Loucy (cell line): ENCODE measurements around the gene ADRA1B.

Source experiments
- H2AFZ ChIP-seq: fragments of 200-600 bp; sonication (generic); 2 replicates; pipeline ENCODE4 v1.6.0; 2016; ENCODE audit warnings: antibody characterized with exemption, mild to moderate bottlenecking, low read length, moderate library complexity
- H3F3A ChIP-seq: fragments of 200-600 bp; 2 replicates; pipeline ENCODE4 v1.6.0; 2016; ENCODE audit warnings: antibody characterized with exemption, low read depth, mild to moderate bottlenecking
- H3K27me3 ChIP-seq: fragments of 200-600 bp; sonication (generic); 2 replicates; pipeline ENCODE4 v1.6.1; 2014; ENCODE audit warnings: low read length, mild to moderate bottlenecking; ENCODE audit not compliant: insufficient read depth, poor library complexity, severe bottlenecking
- H3K36me3 ChIP-seq: fragments of 200-600 bp; sonication (generic); 2 replicates; pipeline ENCODE4 v1.6.1; 2016; ENCODE audit warnings: low read length; ENCODE audit not compliant: insufficient read depth
- H3K4me1 ChIP-seq: fragments of 200-600 bp; sonication (generic); 2 replicates; pipeline ENCODE4 v1.5.1; 2014; ENCODE audit warnings: low read length, mild to moderate bottlenecking; ENCODE audit not compliant: insufficient read depth, poor library complexity, severe bottlenecking
- H3K4me2 ChIP-seq: fragments of 200-600 bp; sonication (generic); 2 replicates; pipeline ENCODE4 v1.6.0; 2014; ENCODE audit warnings: antibody characterized with exemption, low read length, low read depth, mild to moderate bottlenecking; ENCODE audit not compliant: poor library complexity, severe bottlenecking
- H3K4me3 ChIP-seq: fragments of 200-600 bp; sonication (generic); 2 replicates; pipeline ENCODE4 v1.5.1; 2014; ENCODE audit warnings: low read length, mild to moderate bottlenecking, mixed read lengths; ENCODE audit not compliant: poor library complexity, severe bottlenecking
- H3K79me2 ChIP-seq: fragments of 200-600 bp; sonication (generic); 2 replicates; pipeline ENCODE4 v1.6.1; 2014; ENCODE audit warnings: low read length; ENCODE audit not compliant: insufficient read depth
- H3K9ac ChIP-seq: fragments of 200-600 bp; sonication (generic); 2 replicates; pipeline ENCODE4 v1.6.0; 2014; ENCODE audit warnings: mild to moderate bottlenecking, low read depth, low read length, moderate library complexity; ENCODE audit not compliant: poor library complexity, severe bottlenecking
- H3K9me2 ChIP-seq: fragments of 200-600 bp; sonication (generic); replicated peaks from 2 replicates; pipeline ENCODE4 v1.6.1; 2016; ENCODE audit warnings: low read depth, low read length, mixed read lengths
- H3K9me3 ChIP-seq: fragments of 200-600 bp; sonication (generic); 2 replicates; pipeline ENCODE4 v1.6.1; 2014; ENCODE audit warnings: mild to moderate bottlenecking, antibody characterized with exemption, low read length, low read depth; ENCODE audit not compliant: insufficient read depth
- H4K20me1 ChIP-seq: fragments of 200-600 bp; sonication (generic); 2 replicates; pipeline ENCODE4 v1.6.0; 2014; ENCODE audit warnings: antibody characterized with exemption, low read length, mild to moderate bottlenecking; ENCODE audit not compliant: insufficient read depth, poor library complexity, severe bottlenecking
- CTCF ChIP-seq: fragments of 200-600 bp; sonication (generic); conservative IDR thresholded peaks from 2 replicates; pipeline ENCODE4 v1.5.1; 2014; ENCODE audit warnings: mild to moderate bottlenecking, antibody characterized with exemption, low read length
- EZH2phosphoT487 ChIP-seq: fragments of 200-600 bp; IDR thresholded peaks from 2 replicates; pipeline ENCODE4 v1.6.1; 2018; ENCODE audit warnings: antibody characterized with exemption, mild to moderate bottlenecking, moderate library complexity, borderline replicate concordance

Gene ADRA1B

DNA sequence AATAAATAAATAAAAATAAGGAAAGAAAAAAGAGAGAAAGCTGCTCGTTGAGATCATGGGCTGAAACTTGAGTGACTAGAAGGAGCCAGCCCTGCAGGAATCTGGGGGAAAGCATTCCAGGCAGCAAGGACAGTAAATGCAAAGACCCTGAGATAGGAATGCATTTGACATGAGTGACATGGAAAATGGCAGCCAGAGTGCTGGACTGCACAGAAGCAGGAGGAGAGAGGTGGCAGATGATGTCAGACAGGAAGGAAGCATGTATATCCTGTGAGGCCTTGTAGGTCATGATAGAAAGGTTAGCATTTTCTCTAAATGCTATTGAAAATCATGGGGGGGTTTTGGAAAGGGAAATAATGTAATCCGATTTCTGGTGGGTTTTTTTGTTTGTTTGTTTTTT is 29.1 kb downstream of the ADRA1B start:
- no peaks in the 10 kb centered on the region for H3K36me3 ChIP-seq
- no peaks in the 10 kb centered on the region for H3K9me2 ChIP-seq
- no peak overlapping the region for H2AFZ ChIP-seq
- no peak overlapping the region for H3K4me3 ChIP-seq
- no peak overlapping the region for H3K4me2 ChIP-seq
- TF ChIP-seq EZH2phosphoT487 (no peak), CTCF (no peak)
- no peaks in the 10 kb centered on the region for H3K79me2 ChIP-seq
- H3F3A ChIP-seq, result no peaks in the 10 kb centered on the region
- no peaks in the 10 kb centered on the region for H3K27me3 ChIP-seq
- no peaks in the 10 kb centered on the region for H4K20me1 ChIP-seq
- H3K9me3 ChIP-seq, result no peaks in the 10 kb centered on the region
- no peak overlapping the region for H3K9ac ChIP-seq
- H3K4me1 ChIP-seq, result no peaks in the 10 kb centered on the region

GRCh38 chr5:159947708-159948358 is 31.6 kb downstream of the ADRA1B start:
- Histone ChIP-seq H3K79me2 (no peaks in the 10 kb centered on the region), H3K27me3 (no peaks in the 10 kb centered on the region), H3K9me2 (no peaks in the 10 kb centered on the region), H3K4me3 (no peak overlapping the region), H2AFZ (no peak overlapping the region), H3K9ac (no peak overlapping the region), H3K4me1 (no peaks in the 10 kb centered on the region), H3K4me2 (no peak overlapping the region), H3K9me3 (no peaks in the 10 kb centered on the region), H4K20me1 (no peaks in the 10 kb centered on the region), H3K36me3 (no peaks in the 10 kb centered on the region), H3F3A (no peaks in the 10 kb centered on the region)
- TF ChIP-seq CTCF (no peak), EZH2phosphoT487 (no peak)

GRCh38 chr5:159951387-159951786 is 35.1 kb downstream of the ADRA1B start:
- Histone ChIP-seq H3K4me2 (no peak overlapping the region), H3K4me1 (no peaks in the 10 kb centered on the region), H3K4me3 (no peak overlapping the region), H4K20me1 (no peaks in the 10 kb centered on the region), H3K9me2 (no peaks in the 10 kb centered on the region), H3K36me3 (no peaks in the 10 kb centered on the region), H3K9me3 (no peaks in the 10 kb centered on the region), H3K27me3 (no peaks in the 10 kb centered on the region), H3K9ac (no peak overlapping the region), H2AFZ (no peak overlapping the region), H3F3A (no peaks in the 10 kb centered on the region), H3K79me2 (no peaks in the 10 kb centered on the region)
- TF ChIP-seq CTCF (peak; percentile 38), EZH2phosphoT487 (no peak)
